Gastroesophageal sphincter (tissue), 3 donors: Measurements from ENCODE around the gene SIT1.

Experiments used
- EP300 ChIP-seq: sonication (generic); formaldehyde crosslinking; IDR thresholded peaks from one replicate; pipeline ENCODE4 v1.6.1; 2017; ENCODE audit warnings: antibody characterized with exemption, mild to moderate bottlenecking
- TF ChIP-seq, protein P1 (sequence below), 4 experiments: fragments of 200-600 bp in 2 of 4; fragments of 450-650 bp in 2 of 4; sonication (generic) in 1 of 4; IDR thresholded peaks; one replicate each; pipeline ENCODE4 v1.5.1; 2017 to 2019; ENCODE audit warnings: antibody characterized with exemption in 4 of 4, mild to moderate bottlenecking in 2 of 4, moderate library complexity in 2 of 4

DNA sequence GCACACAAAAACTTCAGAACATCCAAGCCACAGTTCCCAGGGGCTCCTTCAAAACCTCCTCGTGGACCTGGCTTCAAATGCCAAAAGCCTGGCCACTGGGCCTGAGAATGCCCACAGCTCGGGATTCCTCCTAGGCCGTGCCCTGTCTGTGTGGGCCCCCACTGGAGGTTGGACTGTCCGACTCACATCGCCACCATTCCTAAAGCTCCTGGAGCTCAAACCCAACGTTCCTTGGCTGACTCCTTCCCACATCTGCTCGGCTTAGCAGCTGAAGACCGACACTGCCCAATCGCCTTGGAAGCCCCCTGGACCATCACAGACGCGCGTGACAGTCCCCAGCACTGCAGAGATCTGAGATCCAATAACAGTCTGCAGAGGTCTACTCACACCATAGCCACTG lies 7.7 kb downstream of the SIT1 start:
- TF ChIP-seq, protein P1, sequence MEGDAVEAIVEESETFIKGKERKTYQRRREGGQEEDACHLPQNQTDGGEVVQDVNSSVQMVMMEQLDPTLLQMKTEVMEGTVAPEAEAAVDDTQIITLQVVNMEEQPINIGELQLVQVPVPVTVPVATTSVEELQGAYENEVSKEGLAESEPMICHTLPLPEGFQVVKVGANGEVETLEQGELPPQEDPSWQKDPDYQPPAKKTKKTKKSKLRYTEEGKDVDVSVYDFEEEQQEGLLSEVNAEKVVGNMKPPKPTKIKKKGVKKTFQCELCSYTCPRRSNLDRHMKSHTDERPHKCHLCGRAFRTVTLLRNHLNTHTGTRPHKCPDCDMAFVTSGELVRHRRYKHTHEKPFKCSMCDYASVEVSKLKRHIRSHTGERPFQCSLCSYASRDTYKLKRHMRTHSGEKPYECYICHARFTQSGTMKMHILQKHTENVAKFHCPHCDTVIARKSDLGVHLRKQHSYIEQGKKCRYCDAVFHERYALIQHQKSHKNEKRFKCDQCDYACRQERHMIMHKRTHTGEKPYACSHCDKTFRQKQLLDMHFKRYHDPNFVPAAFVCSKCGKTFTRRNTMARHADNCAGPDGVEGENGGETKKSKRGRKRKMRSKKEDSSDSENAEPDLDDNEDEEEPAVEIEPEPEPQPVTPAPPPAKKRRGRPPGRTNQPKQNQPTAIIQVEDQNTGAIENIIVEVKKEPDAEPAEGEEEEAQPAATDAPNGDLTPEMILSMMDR (IDR thresholded peaks at IDR 0.05) = no peak
- no peak for TF ChIP-seq EP300
